Measurements from ENCODE around the gene ROR1.

The ROR1 gene

GRCh38 chr1:64117492-64117891 lies 343.7 kb downstream of the ROR1 start:
- FAIRE-seq: no peak

- no peak for FAIRE-seq
Measured at GRCh38 chr1:64121766-64122385, 348.1 kb downstream of the ROR1 start.

- no peak for FAIRE-seq
Measured at GRCh38 chr1:64122588-64122987, 348.8 kb downstream of the ROR1 start.

GRCh38 chr1:64124704-64125440 lies 351.1 kb downstream of the ROR1 start:
- FAIRE-seq: no peak

GRCh38 chr1:64126581-64126980 lies 352.8 kb downstream of the ROR1 start:
- no peak for FAIRE-seq

- FAIRE-seq: no peak
Measured at GRCh38 chr1:64127297-64127696, 353.5 kb downstream of the ROR1 start.

- no peak for FAIRE-seq
Measured at GRCh38 chr1:64129701-64130100, 355.9 kb downstream of the ROR1 start.

- no peak for FAIRE-seq
Measured at GRCh38 chr1:64131155-64131554, 357.3 kb downstream of the ROR1 start.

GRCh38 chr1:64133036-64133435 lies 359.2 kb downstream of the ROR1 start:
- no peak for FAIRE-seq

- FAIRE-seq: no peak
Measured at GRCh38 chr1:64135462-64136223, 361.8 kb downstream of the ROR1 start.

GRCh38 chr1:64136296-64136695 lies 362.5 kb downstream of the ROR1 start:
- no peak for FAIRE-seq

GRCh38 chr1:64136752-64137411 lies 363.1 kb downstream of the ROR1 start:
- no peak for FAIRE-seq

GRCh38 chr1:64137412-64137803 lies 363.6 kb downstream of the ROR1 start:
- no peak for FAIRE-seq

GRCh38 chr1:64139877-64140276 lies 366.1 kb downstream of the ROR1 start:
- FAIRE-seq: no peak

GRCh38 chr1:64140596-64140995 lies 366.8 kb downstream of the ROR1 start:
- FAIRE-seq: no peak

GRCh38 chr1:64147045-64147724 lies 373.4 kb downstream of the ROR1 start:
- FAIRE-seq: no peak

GRCh38 chr1:64147759-64148158 lies 373.9 kb downstream of the ROR1 start:
- FAIRE-seq: no peak

- FAIRE-seq: no peak
Measured at GRCh38 chr1:64150266-64150665, 376.4 kb downstream of the ROR1 start.

GRCh38 chr1:64150729-64151230 lies 377.0 kb downstream of the ROR1 start:
- FAIRE-seq: no peak

GRCh38 chr1:64155278-64155677 lies 381.5 kb downstream of the ROR1 start:
- no peak for FAIRE-seq

GRCh38 chr1:64161357-64161941 lies 387.6 kb downstream of the ROR1 start:
- FAIRE-seq: no peak

GRCh38 chr1:64162151-64162550 lies 388.3 kb downstream of the ROR1 start:
- no peak for FAIRE-seq
